CD4-positive, alpha-beta T cell treated with Interleukin-1 beta for 1 hour (primary cell): ENCODE measurements around the gene CAPRIN1.

ENCODE experiments used
- DNase-seq, 2 donors: peaks; one replicate each; pipeline ENCODE4 v3.0.0-alpha.2; 2020 to 2022

The CAPRIN1 gene

DNA sequence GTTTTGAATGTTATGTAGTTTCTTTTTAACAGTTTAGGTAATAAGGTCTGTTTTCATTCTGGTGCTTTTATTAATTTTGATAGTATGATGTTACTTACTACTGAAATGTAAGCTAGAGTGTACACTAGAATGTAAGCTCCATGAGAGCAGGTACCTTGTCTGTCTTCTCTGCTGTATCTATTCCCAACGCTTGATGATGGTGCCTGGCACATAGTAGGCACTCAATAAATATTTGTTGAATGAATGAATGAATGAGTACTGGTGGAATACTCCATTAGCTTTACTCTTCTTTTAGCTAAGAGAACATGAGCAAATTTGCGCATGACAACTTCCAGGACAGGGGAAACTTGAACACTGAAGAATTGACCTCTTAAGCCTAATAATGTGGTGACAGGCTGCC lies 47.3 kb downstream of the CAPRIN1 start:
- no peak for DNase-seq

DNA sequence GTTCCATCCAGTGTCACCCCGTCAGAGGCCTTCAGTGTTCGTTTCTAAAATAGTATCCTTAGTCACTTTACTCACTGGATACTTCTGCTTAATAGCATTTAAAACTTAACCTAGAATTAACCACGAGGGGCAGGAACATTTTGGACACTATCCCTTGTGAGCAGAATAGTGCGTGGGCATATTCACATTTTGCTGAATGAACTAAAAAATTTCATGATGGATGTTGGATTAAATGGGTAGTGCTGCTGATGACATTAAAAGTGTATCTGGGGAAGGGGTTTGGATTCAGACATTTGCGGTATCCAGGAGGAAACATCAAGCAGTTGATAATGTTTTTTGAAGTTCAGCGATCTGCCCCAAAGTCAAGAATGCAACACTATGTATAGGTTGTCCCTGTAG lies 53.1 kb downstream of the CAPRIN1 start:
- no peak for DNase-seq

DNA sequence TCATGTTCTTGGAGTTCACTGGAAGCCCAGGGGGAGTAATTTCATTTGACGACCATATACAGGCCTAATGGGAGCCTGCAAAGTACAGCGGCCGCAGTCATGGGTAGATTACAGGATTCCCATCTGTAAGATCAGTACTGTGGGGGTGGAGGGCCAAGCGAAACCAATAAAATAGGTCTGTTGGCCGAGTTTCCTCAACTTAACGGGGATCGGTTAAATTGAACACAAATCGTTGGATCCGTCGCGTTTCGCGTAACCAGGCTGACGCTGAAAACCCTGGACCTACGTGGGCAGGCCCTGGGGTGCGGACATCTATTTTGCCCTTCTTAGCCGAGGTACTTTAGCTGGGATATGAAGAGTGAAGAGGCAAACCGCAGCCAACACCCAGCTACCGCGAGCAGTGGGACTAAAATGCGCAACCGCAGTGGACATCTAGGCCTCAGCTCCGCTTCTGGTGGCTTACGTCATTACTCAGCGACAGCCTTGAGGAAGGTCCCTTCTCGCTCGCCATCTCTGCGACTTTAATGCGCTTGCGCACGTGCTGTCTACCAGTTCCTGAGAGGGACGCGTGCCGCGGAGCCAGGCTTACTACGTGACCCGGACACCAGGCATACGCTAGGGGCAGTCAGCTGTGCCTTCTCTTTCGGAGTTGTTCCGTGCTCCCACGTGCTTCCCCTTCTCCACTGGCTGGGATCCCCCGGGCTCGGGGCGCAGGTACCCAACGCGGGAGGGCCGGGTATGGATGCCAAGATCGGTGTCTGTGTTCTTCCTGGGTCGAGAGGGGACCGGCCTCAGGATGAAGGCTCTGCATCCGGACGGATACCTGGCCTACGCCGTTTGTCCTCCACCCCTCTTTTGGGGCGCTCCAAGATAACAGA lies 53.8 kb downstream of the CAPRIN1 start, which contains the start of gene NAT10:
Gene NAT10, plus strand, starts transcription at position 551 of the 878 bp plus-strand sequence. CDS start 2,597 bp downstream, outside the sequence.
- DNase-seq = peak; percentile 98 to 99

DNA sequence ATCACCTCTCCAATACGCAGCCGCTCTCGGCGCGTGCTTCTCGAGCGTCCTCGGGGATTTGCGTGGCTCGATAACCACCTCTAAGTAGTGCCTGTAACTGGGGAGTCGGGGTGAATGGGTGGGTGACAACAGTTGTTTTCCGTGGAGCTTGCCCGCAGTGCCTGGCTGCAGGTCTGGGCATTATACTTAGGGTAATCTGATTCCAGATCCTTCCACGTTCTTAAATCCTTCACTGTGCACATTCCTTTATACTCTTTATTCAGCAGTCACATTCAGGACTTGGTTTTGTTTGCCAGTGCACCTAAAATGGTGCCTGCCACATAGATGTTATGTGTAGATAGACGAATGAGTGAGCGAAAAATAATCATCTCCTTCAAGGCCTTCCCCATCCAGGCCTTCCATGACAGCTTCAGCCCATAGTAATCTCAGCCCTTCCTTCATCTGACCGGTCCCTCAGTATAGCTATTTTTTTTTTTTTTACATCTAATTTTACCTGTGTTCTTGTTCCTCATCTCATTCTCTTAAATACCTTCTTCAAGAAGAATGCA lies 54.5 kb downstream of the CAPRIN1 start:
- no peak for DNase-seq

DNA sequence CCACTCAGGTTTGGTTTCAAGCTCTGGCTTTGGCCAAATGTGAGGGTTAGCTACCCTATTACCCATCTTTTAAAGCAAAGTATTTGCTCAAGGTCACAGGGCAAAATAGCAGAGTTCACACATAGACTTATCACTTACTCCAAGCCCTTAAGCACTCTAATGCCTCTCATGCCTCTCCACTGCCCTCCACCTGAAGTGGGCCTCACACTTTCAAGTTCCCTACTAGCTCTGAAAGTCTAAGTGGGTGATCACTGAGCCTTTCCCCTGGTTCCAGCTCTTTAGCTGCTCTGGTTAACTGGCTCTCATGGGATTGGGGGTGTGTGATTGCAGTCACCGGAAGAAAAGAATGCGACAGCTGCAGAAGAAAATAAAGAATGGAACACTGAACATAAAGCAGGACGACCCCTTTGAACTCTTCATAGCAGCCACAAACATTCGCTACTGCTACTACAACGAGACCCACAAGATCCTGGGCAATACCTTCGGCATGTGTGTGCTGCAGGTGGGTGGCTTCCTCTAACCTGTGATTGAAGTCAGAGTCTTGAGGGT lies 60.3 kb downstream of the CAPRIN1 start:
- DNase-seq = no peak

DNA sequence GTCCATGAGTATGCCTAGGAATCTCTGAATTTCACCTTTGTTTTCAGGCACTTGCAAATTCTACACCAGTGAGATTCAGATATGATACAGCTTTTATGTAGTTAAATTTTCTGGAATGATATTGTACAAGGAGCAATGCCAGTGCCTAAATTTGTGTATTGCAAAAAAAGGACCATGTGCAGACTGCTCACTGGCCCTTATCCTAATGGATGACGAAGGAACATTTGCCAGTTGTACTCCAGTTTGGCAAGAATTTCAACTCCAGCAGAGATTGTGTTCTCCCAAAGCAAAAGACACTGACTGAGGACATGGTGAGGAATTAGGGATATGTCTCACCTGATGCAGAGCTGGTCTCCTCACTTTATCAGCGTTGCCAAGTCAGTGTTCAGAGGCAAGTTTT lies 62.5 kb downstream of the CAPRIN1 start:
- no peak for DNase-seq

DNA sequence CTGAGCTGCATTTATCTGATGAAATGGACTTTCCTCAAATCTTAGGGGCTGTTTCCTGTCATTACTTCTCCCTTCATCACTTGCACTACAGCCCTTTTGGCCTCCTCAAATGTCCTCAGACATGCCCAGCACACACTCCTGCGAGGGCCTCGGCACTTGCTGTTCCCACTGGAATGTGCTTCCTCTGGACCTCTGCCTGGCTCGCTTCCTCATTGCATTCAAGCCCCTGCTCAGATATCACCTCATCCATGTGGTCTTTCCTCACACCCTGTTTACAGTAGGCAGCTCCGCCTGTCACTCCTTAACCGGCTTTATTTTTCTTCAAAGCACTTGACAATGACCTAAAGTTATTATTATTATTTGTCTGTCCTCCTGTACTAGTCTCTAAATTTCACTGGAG lies 62.9 kb downstream of the CAPRIN1 start:
- no peak for DNase-seq

DNA sequence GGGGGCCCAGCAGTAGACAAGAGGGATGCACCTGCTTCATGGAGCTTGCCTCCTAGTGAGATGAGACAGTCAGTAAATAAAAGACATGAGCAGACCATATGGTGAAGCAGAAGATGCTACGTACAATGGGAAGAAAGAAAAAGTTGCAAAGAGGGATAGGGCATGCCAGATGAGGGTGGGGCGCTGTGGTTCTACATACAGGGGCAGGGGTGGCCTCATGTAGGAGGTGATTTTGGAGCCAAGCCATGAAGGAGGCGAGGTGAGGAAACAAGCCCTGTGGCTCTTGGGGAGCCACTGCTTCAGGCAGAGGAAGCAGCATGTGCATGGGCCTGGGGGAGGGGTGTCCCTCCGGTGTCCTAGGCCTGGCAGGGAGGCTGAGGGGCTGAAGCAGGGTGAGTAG lies 69.1 kb downstream of the CAPRIN1 start:
- DNase-seq = no peak

DNA sequence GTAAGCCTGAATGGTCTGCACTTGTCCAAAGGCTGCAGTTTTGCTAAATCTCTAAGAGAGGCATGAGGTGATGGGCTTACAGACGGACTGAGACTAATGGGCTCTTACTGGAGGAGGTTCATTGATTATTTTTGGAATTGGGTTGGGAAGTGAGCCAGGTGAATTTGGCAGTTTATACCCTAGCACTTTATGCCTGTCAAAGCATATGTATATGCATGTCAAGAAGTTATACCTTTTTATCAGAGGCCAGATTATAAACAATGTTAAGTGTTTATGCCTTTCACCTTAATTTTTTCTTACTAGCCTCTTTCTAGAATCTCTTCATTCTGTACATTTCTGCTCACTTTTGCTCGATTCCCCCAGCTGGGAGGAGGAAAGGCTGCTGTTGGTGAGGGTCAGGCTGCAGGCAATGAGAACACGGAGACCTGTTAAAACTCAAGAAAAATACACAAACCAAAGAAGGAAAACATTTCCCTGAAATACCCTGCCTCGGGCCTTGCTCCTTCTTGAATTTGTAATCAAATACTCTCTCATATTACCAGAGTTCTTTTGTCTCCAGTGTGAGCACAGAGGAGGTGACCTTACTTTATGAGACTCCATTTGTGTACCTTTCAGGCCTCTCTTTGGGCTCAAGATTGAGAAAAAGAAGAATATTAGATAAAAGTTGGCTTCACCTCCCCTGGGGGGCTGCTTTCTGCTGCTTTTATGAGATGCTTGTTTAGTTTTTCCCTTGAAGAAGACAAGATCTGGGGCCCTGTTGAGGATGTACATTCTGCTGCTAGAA lies 73.5 kb downstream of the CAPRIN1 start:
- no peak for DNase-seq

DNA sequence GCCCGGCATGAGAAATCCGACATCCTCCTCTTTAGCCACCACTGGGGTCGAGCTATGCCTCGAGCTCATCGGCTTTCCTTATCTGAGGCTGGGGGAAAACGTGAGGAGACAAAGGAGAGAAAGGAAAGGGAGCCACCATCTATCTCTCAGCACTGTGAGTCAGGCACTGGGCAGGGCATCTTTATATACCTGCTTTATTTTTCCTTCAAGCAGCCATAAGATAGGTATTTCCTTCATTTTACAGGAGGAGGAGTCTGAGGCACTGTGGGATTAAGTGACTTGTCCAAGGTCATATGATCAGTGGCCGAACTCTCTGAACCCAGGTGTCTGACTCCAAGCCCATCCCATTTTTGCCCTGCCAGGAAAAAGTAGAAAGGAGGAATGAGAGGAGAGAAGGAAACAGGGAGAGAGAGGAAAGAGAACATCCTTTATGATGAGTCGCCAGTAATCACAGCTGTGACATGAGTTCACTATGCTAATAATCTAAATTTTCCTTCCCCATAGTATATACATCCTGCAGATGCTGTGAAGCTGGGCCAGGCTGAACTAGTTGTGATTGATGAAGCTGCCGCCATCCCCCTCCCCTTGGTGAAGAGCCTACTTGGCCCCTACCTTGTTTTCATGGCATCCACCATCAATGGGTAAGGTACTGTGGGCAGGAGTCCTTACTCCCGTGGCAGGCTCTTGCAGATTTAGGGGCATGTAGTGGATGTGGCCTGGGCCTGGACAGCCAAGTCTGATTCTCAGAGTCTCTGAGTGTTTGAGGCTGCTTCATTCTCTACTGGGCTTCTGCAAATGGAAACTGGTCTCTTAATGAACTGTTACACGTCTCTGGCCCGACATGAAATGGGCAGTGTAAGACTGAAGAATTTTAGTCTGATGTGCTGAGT lies 75.7 kb downstream of the CAPRIN1 start:
- no peak for DNase-seq

DNA sequence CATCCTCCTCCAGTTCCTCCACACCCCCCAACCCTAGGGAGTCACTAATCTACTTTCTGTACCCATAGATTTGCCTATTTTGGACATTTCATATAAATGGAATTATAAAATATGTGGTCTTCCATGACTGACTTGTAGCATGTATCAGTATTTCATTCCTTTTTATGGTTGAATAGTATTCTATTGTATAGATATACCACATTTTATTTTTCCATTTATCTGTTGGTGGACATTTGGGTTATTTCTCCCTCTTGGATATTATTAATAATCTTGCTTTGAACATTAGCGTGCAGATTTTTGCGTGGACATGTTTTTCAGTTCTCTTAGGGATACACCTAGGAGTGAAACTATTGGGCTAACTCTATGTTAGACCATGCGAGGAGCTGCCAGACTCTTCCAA lies 77.3 kb downstream of the CAPRIN1 start:
- DNase-seq = no peak

DNA sequence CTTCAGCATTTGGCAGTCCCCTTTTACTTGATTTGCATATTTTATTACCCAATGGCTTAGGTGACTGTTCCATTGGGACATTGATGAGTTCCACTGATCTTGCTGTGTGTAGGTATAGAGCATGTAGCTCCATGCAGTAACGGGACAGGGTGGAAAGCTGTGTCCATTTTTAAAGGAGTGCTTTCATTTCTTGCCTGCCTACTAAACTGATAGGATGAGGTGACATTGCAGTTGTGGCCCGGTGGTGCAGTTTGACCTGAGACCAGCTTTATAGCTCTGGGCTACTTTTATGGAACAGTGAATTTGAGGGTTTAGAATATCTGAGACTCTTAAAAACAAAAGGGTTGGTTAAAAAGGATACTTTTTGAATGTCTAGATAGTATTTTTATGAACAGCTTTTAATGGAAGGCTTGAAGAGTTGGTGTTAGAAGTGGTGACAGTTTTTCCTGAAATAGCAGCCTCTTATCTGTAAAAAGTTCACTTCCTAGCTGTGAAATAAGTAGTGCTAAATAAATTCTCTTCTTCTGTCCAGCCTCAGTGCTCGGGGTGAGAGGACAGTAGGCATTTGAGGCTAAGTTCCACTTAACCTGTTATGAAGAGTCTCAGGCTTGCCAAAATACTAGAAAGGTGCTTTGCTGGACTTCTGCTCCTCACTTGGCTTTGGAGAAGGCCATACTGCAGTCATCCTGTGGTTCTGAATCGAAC lies 80.9 kb downstream of the CAPRIN1 start:
- DNase-seq = no peak

DNA sequence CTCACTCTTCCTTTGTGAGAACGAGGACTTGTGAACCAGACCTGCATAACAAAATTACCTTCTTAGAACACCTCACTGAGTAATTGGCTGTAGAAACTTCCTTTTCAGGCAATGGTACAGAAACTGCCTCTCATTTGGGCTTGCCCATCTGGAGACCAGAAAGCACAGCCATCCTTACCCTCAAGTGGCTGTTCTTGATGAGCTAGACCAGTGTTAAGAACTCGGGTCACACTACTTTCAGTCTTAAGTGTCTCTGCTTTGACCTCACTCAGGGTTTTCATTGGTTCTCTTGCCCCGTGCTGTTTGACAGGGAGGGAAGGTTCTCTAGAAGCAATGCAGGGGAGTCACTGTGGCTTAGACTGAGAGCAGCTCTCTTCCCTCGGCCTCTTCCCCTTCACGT lies 83.2 kb downstream of the CAPRIN1 start:
- DNase-seq = no peak

DNA sequence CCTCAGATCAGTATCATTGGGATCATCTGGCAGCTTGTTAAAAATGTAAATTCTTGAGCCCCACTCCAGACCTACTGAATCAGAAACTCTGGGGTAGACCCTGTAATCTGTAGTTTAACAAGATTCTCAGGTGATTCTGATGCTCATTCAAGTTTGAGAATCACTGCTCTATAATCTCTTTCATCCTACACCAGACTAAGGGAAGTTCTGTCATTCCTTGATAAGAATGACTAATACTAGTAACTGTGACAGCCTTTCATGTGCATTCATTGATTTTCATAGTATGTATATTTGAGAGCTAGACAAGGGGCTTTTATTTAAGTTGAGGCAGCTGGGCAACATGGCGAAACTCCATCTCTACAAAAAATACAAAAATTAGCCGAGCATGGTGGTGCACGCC lies 83.9 kb downstream of the CAPRIN1 start:
- DNase-seq = no peak

DNA sequence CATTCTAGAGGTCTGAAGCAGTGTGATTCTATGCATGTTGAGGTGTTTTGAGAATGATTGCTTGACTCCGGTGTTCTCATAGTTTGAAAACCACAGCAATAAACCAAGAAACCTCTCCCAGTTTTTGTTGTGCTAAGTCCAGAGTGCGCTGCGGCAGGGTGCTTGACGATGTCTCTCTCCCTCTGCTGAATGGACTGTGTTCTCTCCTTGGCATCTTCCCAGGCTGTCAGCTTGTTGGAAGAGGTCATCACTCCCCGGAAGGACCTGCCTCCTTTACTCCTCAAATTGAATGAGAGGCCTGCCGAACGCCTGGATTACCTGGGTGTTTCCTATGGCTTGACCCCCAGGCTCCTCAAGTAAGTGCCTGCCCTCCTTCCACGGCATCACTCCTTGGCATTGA lies 84.9 kb downstream of the CAPRIN1 start:
- DNase-seq = no peak

DNA sequence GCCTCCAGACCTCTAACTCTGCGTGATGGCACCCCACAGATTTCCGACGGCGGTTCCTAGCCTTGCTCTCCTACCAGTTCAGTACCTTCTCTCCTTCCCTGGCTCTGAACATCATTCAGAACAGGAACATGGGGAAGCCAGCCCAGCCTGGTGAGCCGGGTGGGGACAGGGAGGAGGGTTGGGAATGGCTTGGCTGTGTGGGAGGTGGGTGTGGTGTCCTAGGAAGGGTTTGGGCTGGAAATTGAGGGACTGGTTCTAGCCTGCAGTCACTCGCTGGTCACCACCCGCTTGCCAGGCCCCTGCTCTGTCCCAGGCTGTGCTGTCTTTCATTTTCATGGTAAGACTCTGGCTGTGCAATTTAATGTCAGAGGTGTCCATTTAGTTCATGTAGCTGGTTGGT lies 87.8 kb downstream of the CAPRIN1 start:
- no peak for DNase-seq

DNA sequence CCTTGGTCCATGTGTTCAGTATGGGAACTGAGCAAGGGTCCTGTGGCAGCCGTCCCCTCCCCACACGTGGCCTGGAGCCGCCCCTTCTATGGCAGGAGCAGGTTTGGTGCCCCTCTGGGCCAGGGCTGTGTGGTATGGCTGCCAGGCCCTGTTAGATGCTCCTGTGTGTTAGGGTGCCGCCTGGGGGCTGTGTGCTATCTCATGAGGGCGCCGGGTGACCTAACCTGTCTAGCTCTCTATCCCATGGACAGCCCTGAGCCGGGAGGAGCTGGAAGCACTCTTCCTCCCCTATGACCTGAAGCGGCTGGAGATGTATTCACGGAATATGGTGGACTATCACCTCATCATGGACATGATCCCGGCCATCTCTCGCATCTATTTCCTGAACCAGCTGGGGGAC lies 88.6 kb downstream of the CAPRIN1 start:
- DNase-seq = no peak

DNA sequence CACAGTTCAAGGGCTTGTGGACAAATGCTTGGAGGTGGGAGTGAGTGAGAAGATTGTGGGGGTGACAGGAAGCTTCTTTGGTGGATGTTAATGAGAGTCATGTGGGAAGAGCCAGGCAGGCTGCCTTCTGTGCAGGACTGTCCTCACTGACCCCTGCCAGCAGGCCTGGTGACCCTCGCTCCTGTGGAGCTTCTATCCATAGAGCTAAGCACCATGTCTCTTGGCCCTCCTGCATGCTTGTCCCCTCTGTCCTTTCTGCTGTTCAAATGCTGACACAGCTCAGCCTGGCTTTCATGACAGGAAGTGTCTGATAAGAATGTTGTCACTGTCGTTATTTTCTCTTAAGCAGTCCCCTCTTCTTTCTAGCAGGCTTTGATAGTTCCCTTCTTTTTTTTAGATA lies 91.5 kb downstream of the CAPRIN1 start:
- DNase-seq = no peak

DNA sequence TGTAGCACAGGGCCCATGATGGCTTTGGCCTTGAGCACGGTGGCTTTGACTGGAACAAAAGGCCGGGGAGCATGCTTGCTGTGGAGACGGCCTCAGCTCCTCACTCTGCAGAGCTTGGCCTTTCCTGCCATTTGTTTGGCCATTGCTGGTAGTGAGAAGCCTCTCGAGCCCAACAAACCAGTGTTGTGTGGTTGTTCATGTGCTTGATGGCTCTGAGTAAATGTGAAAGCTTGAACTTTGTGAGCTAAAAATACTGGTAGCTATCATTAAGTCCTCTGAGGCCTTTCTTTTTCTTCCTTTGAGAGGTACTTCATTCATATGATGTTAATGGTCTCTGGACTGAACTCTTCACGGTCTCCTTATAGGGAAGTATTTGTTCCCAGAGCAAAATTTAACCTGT lies 93.5 kb downstream of the CAPRIN1 start:
- no peak for DNase-seq

DNA sequence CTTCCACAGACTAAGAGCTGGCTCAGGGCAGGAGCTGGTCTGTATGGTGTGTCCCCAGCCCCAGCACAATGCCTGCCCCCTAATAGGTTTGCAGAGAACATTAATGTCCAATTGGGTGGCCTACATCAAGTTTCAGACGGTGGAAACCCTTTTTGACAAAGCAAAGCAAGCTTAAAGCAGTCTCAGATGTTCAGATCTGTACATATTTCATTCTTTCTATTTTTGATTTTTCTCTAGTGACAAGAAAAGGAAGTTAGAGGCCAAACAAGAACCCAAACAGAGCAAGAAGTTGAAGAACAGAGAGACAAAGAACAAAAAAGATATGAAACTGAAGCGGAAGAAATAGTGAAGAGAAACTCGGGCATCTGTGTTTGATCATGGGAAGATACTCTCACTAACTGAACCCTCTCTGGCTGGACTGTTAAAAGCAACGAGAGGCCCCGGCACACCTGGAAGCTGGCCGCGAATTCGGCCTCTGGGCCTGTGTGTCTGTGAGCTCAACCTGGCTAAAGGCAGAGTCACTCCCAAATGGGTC lies 94.4 kb downstream of the CAPRIN1 start:
- DNase-seq = no peak

DNA sequence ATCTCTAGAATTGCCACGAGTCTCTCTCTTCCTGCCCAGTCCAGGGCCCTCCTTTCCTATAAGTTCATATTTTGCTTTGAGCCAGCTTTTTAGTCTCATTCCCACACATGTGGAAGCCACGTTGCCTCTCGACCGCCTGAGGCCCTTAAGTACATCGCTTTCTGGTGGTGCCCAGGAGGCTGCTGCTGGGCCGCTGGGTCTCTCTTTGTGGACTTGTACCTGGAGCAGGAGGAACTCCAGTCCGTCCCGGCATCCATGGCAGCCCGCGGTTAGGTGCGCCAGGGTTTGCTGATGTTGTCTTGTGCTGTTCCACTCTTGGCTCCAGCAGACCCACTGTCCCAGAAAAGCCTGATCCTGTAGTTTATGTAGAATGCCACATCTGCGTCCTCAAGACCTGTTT lies 94.9 kb downstream of the CAPRIN1 start:
- no peak for DNase-seq

DNA sequence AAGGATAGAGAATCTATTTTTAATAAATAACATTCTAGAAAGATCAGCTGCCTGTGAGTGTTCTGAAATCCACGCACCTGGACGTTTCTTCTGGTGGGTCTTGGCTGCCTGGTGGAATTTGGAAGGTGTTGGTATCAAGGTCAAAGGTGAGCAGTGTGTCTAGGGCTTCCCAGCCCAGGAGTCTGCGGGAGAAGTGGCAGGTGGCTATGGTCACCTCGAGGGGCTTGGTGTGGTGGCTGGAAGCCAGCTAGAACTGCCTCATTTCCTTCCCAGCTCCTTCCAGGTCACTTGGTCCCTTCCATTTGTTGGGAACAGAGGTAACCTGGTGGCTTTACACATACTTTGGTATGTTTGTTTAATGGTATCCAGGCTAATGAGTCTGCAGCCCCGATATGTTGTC lies 95.3 kb downstream of the CAPRIN1 start:
- no peak for DNase-seq
